22Rv1 (cell line): ENCODE results near the gene PAMR1.

Experiments used
- H3K27ac ChIP-seq: fragments of 450-650 bp; 2 replicates; pipeline ENCODE4 v1.5.1; 2017
- CTCF ChIP-seq: fragments of 450-650 bp; IDR thresholded peaks from 2 replicates; pipeline ENCODE4 v1.5.1; 2017; ENCODE audit warnings: mild to moderate bottlenecking
- ZFX ChIP-seq: fragments of 450-650 bp; IDR thresholded peaks from 2 replicates; pipeline ENCODE4 v1.6.1; 2017; ENCODE audit warnings: antibody characterized with exemption, borderline replicate concordance

The PAMR1 gene

GRCh38 chr11:35426351-35426750 lies 99.1 kb downstream of the PAMR1 start:
- H3K27ac ChIP-seq = no peak overlapping the region
- TF ChIP-seq ZFX = no peak
- no peak for TF ChIP-seq CTCF

GRCh38 chr11:35425603-35426212 lies 99.7 kb downstream of the PAMR1 start:
- TF ChIP-seq CTCF (no peak), ZFX (no peak)
- H3K27ac ChIP-seq = no peak overlapping the region

GRCh38 chr11:35424157-35424940 lies 101.1 kb downstream of the PAMR1 start:
- TF ChIP-seq ZFX = no peak
- TF ChIP-seq CTCF = no peak
- H3K27ac ChIP-seq = no peak overlapping the region

- H3K27ac ChIP-seq = no peak overlapping the region
- no peak for TF ChIP-seq CTCF
- TF ChIP-seq ZFX = no peak
Measured at GRCh38 chr11:35420371-35420770, 105.0 kb downstream of the PAMR1 start.

GRCh38 chr11:35419830-35420333 lies 105.5 kb downstream of the PAMR1 start:
- TF ChIP-seq ZFX (no peak), CTCF (no peak)

GRCh38 chr11:35419184-35419829 lies 106.1 kb downstream of the PAMR1 start, which contains the start of gene SLC1A2:
Gene SLC1A2, minus strand, starts transcription at chr11:35419558. Its CDS starts 592 bp downstream, at chr11:35418966.
- TF ChIP-seq CTCF (peak; percentile 37), ZFX (no peak)
- no peak within 1 kb of the TSS for H3K27ac ChIP-seq

More at GRCh38 chr11:35419830-35420333, 105.5 kb downstream of the PAMR1 start:
- H3K27ac ChIP-seq = no peak overlapping the region
